ENCODE data around the gene OR5L1. TPM values are rescaled to one million over a fixed set of nuclear protein-coding genes. Genes with fewer than 3 reads are reported as not detected.

OR5L1 gene
- total RNA-seq, 4 donors from 2014 or later, result not detected

DNA sequence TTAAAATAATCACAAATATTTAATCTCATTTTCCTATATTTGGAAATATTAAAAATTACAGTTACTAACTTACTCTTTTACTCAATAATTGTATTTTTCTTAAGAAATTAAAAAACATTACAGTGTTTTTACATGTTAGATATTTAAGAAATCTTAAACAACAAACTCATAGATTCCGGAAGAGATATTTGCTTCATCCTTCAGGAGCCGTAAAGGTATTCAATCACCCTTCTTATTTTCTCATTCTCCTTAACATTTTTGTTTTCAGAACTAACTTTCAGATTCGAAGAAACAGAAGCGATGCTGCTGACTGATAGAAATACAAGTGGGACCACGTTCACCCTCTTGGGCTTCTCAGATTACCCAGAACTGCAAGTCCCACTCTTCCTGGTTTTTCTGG is 8.2 kb downstream of the OR5L1 start, which contains the start of gene OR5D18:
TSS of gene OR5D18 (plus strand) at position 301 of the 400 bp plus-strand sequence. CDS start at position 301, 0 bp downstream.
- DNase-seq (ENCODE audit: low spot score in 2 of 2), result no peak
- TF ChIP-seq, protein P1, sequence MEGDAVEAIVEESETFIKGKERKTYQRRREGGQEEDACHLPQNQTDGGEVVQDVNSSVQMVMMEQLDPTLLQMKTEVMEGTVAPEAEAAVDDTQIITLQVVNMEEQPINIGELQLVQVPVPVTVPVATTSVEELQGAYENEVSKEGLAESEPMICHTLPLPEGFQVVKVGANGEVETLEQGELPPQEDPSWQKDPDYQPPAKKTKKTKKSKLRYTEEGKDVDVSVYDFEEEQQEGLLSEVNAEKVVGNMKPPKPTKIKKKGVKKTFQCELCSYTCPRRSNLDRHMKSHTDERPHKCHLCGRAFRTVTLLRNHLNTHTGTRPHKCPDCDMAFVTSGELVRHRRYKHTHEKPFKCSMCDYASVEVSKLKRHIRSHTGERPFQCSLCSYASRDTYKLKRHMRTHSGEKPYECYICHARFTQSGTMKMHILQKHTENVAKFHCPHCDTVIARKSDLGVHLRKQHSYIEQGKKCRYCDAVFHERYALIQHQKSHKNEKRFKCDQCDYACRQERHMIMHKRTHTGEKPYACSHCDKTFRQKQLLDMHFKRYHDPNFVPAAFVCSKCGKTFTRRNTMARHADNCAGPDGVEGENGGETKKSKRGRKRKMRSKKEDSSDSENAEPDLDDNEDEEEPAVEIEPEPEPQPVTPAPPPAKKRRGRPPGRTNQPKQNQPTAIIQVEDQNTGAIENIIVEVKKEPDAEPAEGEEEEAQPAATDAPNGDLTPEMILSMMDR (IDR thresholded peaks at IDR 0.05), result no peak
- TF ChIP-seq POLR2A (IDR thresholded peaks at IDR 0.05), result no peak
- H3K4me3 ChIP-seq (ENCODE audit: low read depth, poor library complexity, severe bottlenecking), result no peak within 1 kb of the TSS
- WGBS, 2 donors, result 76 to 85% methylated on average over 5 of the region's 5 CpGs
- intact Hi-C loops (cut with DNase I; ENCODE audit: low total_unique reads), result no loop called here

DNA sequence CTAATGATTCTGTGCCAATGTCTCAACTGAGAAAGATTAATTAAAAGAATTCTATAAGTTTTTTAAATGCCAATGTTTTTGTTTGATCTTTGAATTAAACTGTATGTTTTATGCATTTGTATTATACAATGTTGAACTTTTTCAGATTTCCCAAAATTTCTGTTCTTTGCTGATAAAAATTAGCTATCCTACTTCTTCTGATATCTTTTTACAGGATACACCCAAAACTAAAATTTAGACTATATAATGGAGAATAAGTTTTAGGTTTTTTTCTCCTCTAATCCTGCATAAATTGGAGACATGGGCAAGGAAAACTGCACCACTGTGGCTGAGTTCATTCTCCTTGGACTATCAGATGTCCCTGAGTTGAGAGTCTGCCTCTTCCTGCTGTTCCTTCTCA is 15.8 kb downstream of the OR5L1 start, which contains the start of gene OR5L2:
TSS of gene OR5L2 (plus strand) at position 301 of the 400 bp plus-strand sequence. CDS start at position 301, 0 bp downstream.
- TF ChIP-seq POLR2A (IDR thresholded peaks at IDR 0.05), result no peak
- TF ChIP-seq, protein P1 (IDR thresholded peaks at IDR 0.05), result no peak
- intact Hi-C loops (cut with DNase I; ENCODE audit: low total_unique reads), result no loop called here
- DNase-seq (ENCODE audit: low spot score in 2 of 2), result no peak
- H3K4me3 ChIP-seq (ENCODE audit: low read depth, poor library complexity, severe bottlenecking), result no peak within 1 kb of the TSS

DNA sequence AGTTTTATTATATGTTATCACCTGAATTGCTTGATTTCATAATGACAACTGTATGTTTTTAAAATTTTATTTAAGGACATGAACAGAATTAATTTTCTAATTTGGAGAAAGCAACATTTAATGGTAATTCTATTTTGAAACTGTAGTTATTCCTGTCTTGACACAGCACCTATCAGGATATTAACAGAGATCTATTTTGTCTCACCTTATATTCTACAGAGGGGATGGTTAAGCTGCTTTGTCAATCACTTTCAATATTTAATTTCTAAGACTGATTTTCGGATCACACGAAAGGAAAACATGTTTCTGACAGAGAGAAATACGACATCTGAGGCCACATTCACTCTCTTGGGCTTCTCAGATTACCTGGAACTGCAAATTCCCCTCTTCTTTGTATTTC is 27.3 kb downstream of the OR5L1 start, which contains the start of gene OR5D16:
TSS of gene OR5D16 (plus strand) at position 301 of the 400 bp plus-strand sequence. CDS start at position 301, 0 bp downstream.
- H3K4me3 ChIP-seq (ENCODE audit: low read depth, poor library complexity, severe bottlenecking), result no peak within 1 kb of the TSS
- TF ChIP-seq, protein P1 (IDR thresholded peaks at IDR 0.05), result no peak
- no peak for TF ChIP-seq POLR2A (IDR thresholded peaks at IDR 0.05)
- no peak for DNase-seq (ENCODE audit: low spot score in 2 of 2)
- intact Hi-C loops (cut with DNase I; ENCODE audit: low total_unique reads), result no loop called here
- WGBS, 2 donors, result 24 to 29% methylated on average over 3 of the region's 3 CpGs

DNA sequence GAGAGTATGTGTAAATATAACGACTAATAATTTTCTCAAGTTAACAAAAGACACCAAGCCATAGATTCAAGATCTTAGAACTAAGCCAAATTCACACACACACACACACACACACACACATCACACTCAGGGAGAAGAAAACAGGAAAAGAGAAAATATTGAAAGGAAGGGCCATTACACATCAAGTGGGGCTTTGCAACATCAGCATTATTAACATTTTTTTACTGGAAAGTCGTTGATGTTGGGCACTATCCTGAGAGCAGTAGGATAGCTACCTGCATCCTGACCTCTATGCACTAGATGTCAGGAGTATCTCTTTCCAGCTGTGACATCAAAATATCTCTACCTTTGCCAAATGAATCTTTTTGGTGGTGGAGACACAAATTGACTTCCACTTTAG is 36.3 kb downstream of the OR5L1 start:
- no peak overlapping the region for H3K4me3 ChIP-seq (ENCODE audit: low read depth, poor library complexity, severe bottlenecking)
- no peak for TF ChIP-seq POLR2A (IDR thresholded peaks at IDR 0.05)
- TF ChIP-seq, protein P1 (IDR thresholded peaks at IDR 0.05), result no peak
- intact Hi-C loops (cut with DNase I; ENCODE audit: low total_unique reads), result no loop called here
- DNase-seq (ENCODE audit: low spot score in 2 of 2), result no peak
- WGBS, 2 donors, result 35 to 47% methylated on average over 2 of the region's 2 CpGs

DNA sequence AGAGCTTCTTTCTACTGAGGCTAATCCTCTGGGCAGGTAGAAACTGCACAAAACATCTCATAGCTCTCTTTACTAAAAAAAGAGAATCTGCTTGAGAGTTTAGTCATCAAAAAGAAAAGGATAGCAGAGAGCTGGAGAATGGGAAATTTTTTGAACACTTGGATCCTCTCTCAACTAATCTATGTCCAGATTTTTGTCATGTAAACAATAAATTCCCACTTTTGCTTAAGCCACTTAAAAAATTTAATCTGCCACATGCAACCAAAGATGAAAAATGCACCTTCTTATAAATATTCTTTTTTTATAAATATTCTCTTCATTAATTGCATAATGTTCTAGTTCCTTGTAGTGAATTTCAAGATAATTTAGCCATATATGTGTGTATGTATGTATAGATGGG is 37.9 kb downstream of the OR5L1 start:
- intact Hi-C loops (cut with DNase I; ENCODE audit: low total_unique reads), result no loop called here
- no peak for TF ChIP-seq POLR2A (IDR thresholded peaks at IDR 0.05)
- TF ChIP-seq, protein P1 (IDR thresholded peaks at IDR 0.05), result no peak
- no peak for DNase-seq (ENCODE audit: low spot score in 2 of 2)
- H3K4me3 ChIP-seq (ENCODE audit: low read depth, poor library complexity, severe bottlenecking), result no peak overlapping the region

DNA sequence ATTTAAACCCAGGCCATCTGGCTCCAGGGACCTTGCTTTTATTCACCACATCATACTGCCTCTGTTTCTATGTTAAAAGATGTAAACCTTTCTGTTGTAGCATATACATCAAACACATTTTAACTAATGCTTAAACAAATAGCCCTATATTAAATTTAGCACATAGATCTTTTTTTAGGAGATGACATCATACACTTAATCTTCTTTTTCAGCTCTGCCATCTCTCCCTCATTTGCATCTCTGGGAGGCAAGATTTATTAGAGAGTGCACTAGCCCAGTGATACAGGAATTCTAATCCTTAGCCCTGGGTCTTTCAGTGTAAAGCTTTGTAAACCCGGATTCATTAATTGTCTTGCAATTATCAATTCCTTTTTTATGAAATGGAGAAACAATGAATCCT is 41.0 kb downstream of the OR5L1 start:
- TF ChIP-seq, protein P1 (IDR thresholded peaks at IDR 0.05), result no peak
- no peak for TF ChIP-seq POLR2A (IDR thresholded peaks at IDR 0.05)
- intact Hi-C loops (cut with DNase I; ENCODE audit: low total_unique reads), result no loop called here
- WGBS, 2 donors, result 79 to 87% methylated on average over 1 of the region's 1 CpG
- no peak for DNase-seq (ENCODE audit: low spot score in 2 of 2)
- H3K4me3 ChIP-seq (ENCODE audit: low read depth, poor library complexity, severe bottlenecking), result no peak overlapping the region
